AG10803 (cell line): ENCODE data around the gene TESK1.

Experiments
- DNase-seq: peaks from one replicate; pipeline ENCODE4 v3.0.0; 2010; ENCODE audit warnings: low read depth
- H3K4me3 ChIP-seq: 2 replicates; pipeline ENCODE4 v1.5.1; 2011; ENCODE audit warnings: mild to moderate bottlenecking, low read length, control low read depth
- CTCF ChIP-seq: conservative IDR thresholded peaks from 2 replicates; pipeline ENCODE4 v1.5.1; 2011; ENCODE audit warnings: mild to moderate bottlenecking, low read length, control low read depth, inconsistent platforms

Gene TESK1

DNA sequence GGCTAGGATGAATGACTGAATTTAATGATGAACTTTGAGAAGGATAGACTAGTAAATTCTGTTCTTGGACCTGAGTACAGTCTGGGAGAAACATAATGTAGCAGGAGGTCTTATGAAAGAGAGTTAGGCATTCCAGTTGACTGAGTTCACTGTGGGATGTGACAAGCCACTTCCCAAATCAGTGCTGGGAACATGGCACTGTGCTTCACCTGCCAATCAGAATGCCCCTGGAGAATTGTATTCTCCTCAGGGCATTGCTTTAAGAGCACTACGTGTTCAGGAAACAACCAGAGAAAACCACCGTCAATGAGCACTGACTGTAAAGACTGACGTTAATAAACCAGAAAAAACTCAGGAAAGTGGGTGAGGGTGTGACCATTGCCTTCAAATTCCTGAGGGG, 54.3 kb downstream of the TESK1 start:
- peak overlapping the region; percentile 91 for H3K4me3 ChIP-seq
- DNase-seq = peak; percentile 76
- TF ChIP-seq CTCF = no peak
